Activated CD8-positive, alpha-beta T cell treated with anti-CD3 and anti-CD28 coated beads for 36 hours (primary cell): ENCODE data around the gene LEUTX. TPM values are rescaled to one million over a fixed set of nuclear protein-coding genes. Genes with fewer than 3 reads are reported as not detected.
A peak's percentile ranks its signal among the peaks of the same experiment; 100 is the strongest.

Experiments used
- ATAC-seq: fragments of 200-7000 bp; cut with Tn5 transposase; one replicate; pipeline ENCODE4 v1.10.0; 2021; ENCODE audit warnings: mild to moderate bottlenecking, moderate library complexity
- CTCF ChIA-PET: fragments of 350-600 bp; sonication (Branson Sonifier 250); formaldehyde crosslinking; loops from one replicate; lab custom pipeline; 2021; ENCODE audit warnings: antibody characterized with exemption; lab: Charles Lee
- POLR2A ChIA-PET: fragments of 350-600 bp; sonication (Branson Sonifier 250); formaldehyde crosslinking; loops from one replicate; lab custom pipeline; 2021; ENCODE audit warnings: antibody characterized with exemption; lab: Charles Lee
- DNase-seq: peaks from one replicate; pipeline ENCODE4 v3.0.0-alpha.2; 2020
- H3K27ac Mint-ChIP-seq: one replicate; pipeline ENCODE4 v1.8.0; 2021; ENCODE audit warnings: mild to moderate bottlenecking, mixed read lengths
- H3K27me3 Mint-ChIP-seq: one replicate; pipeline ENCODE4 v1.8.0; 2021; ENCODE audit warnings: mixed read lengths
- H3K36me3 Mint-ChIP-seq: one replicate; pipeline ENCODE4 v1.8.0; 2021; ENCODE audit warnings: low read depth, mixed read lengths
- H3K4me1 Mint-ChIP-seq: one replicate; pipeline ENCODE4 v1.8.0; 2021; ENCODE audit warnings: low read depth, mixed read lengths
- H3K4me3 Mint-ChIP-seq: one replicate; pipeline ENCODE4 v1.8.0; 2021; ENCODE audit warnings: mild to moderate bottlenecking, moderate library complexity, mixed read lengths
- H3K9me3 Mint-ChIP-seq: one replicate; pipeline ENCODE4 v1.8.0; 2021; ENCODE audit warnings: mixed read lengths
- intact Hi-C: fragments of 100-400 bp; cut with micrococcal nuclease; formaldehyde crosslinking; loops from one replicate; pipeline ENCODE4 v1.10.0; 2022
- total RNA-seq, 2 experiments: library from RNA; stranded (reverse); gene quantifications; one replicate each; pipeline ENCODE4 v1.2.3, GENCODE V29; 2021
- TF ChIP-seq, protein P1 (sequence below): fragments of 200-600 bp; IDR thresholded peaks from one replicate; pipeline ENCODE4 v1.8.0; 2022; ENCODE audit warnings: antibody characterized with exemption, mild to moderate bottlenecking

LEUTX gene
- total RNA-seq, 2 experiments from 2014 or later = not detected

DNA sequence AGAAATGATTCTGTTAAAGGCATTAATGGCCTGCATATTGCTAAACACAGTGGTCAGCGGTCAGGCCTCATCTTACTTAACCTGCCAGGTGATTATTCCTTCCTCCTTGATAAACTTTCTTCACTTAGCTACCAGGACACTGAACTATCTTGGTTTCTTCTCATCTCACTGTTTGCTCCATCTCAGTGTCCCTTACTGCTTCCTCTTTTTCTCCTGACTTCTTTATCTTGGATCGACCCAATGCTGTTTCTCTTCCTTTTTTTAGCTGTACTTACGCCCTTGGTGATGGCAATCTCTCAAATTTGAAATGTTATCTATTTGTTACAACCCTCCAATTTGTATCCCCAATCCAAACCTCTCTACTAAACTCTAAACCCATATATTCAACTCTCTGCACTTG lies 33.0 kb upstream of the LEUTX start:
- intact Hi-C loops = no loop called here
- POLR2A ChIA-PET = no interaction called here

DNA sequence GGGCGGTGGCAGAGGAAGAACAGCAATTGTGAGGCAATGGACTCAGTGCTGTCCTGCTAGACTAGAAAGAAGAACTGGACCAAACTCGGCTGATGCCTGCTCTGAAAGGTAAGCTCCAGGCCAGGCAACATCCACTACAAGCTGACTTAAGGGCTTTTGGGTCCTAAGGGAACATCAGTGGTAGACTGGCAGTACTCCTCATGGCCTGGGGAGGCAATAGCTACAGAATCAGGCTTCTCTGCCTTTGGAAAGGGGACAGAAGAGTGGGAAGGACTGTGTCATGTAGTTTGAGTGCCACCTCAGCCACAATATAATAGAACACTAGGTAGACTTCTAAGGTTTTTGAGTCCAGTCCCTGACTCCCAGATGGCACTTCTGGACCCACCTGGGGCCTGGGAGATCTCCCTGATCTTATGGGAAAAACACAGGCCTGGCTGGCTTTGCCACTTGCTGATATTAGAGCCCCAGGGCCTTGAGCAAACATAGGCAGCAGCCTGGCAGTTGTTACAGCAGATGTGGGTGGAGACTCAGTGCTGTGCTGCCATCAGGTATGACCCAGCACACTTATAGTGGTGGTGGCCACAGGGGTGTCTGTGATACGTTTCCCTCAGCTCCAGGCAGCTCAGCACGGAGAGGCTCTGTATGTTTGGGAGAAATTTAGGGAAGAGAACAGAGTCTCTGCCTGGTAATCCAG lies 31.7 kb upstream of the LEUTX start:
- intact Hi-C loops = no loop called here
- H3K27me3 Mint-ChIP-seq = peaks cover 28% of the 10 kb centered on the region
- no peaks in the 10 kb centered on the region for H3K9me3 Mint-ChIP-seq
- CTCF ChIA-PET = no interaction called here
- no peak overlapping the region for H3K4me3 Mint-ChIP-seq
- ATAC-seq (no peak), DNase-seq (no peak)
- no peaks in the 10 kb centered on the region for H3K4me1 Mint-ChIP-seq
- TF ChIP-seq, protein P1, sequence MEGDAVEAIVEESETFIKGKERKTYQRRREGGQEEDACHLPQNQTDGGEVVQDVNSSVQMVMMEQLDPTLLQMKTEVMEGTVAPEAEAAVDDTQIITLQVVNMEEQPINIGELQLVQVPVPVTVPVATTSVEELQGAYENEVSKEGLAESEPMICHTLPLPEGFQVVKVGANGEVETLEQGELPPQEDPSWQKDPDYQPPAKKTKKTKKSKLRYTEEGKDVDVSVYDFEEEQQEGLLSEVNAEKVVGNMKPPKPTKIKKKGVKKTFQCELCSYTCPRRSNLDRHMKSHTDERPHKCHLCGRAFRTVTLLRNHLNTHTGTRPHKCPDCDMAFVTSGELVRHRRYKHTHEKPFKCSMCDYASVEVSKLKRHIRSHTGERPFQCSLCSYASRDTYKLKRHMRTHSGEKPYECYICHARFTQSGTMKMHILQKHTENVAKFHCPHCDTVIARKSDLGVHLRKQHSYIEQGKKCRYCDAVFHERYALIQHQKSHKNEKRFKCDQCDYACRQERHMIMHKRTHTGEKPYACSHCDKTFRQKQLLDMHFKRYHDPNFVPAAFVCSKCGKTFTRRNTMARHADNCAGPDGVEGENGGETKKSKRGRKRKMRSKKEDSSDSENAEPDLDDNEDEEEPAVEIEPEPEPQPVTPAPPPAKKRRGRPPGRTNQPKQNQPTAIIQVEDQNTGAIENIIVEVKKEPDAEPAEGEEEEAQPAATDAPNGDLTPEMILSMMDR = no peak
- H3K36me3 Mint-ChIP-seq = no peaks in the 10 kb centered on the region
- POLR2A ChIA-PET = no interaction called here
- H3K27ac Mint-ChIP-seq = no peak overlapping the region

More for the DNA sequence above, 33.0 kb upstream of the LEUTX start:
- DNase-seq (no peak), ATAC-seq (no peak)
- Mint-ChIP-seq H3K36me3 (no peaks in the 10 kb centered on the region), H3K9me3 (no peaks in the 10 kb centered on the region), H3K27me3 (peaks cover 34% of the 10 kb centered on the region), H3K27ac (no peak overlapping the region), H3K4me1 (peaks cover 4% of the 10 kb centered on the region), H3K4me3 (no peak overlapping the region)
- TF ChIP-seq, protein P1 = no peak
- CTCF ChIA-PET = interaction anchor here (0.9 to 1.4 kb wide), 2 partner anchors 19 to 47 kb away, joined by 3 to 6 read pairs; no protein-coding TSS in a partner anchor

DNA sequence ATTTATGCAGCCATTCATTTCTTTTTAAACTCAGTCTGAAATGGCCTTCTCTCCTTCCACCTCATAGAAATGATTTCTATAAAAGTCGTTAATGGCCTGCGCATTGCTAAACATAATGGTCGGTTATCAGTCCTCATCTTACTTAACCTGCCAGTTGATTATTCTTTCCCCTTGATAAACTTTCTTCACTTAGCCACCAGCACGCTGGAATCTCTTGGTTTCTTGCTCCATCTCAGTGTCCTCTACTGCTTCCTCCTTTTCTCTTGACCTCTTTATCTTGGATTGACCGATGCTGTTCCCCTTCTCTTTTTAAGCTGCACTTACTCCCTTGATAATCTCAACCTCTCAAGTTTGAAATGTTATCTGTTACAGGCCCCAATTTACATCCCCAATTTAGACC lies 28.7 kb upstream of the LEUTX start:
- TF ChIP-seq, protein P1 = no peak
- ChIA-PET POLR2A (no interaction called here), CTCF (interaction anchor here (1.5 kb wide), 1 partner anchor 43 kb away, joined by 4 read pairs; no protein-coding TSS in a partner anchor)
- H3K27me3 Mint-ChIP-seq = peaks cover 17% of the 10 kb centered on the region
- DNase-seq (no peak), ATAC-seq (no peak)
- intact Hi-C loops = no loop called here
- no peaks in the 10 kb centered on the region for H3K36me3 Mint-ChIP-seq
- H3K27ac Mint-ChIP-seq = no peak overlapping the region
- H3K9me3 Mint-ChIP-seq = no peaks in the 10 kb centered on the region
- H3K4me1 Mint-ChIP-seq = no peaks in the 10 kb centered on the region
- no peak overlapping the region for H3K4me3 Mint-ChIP-seq

DNA sequence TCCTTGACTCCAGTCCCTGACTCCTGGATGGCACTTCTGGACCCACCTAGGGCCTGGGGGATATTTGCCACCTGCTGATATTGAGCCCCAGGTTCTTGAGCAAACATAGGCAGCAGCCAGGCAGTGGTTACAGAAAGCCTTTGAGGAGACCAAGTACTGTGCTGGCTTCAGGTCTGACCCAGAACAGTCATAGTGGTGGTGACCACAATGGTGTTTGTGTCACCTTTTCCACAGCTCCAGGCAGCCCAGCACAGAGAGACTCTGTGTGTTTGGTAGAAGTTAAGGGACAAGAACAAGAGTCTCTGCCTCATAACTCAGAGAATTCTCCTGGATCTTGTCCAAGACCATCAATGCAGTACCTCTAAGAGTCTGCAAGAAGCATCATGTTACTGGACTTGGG lies 26.3 kb upstream of the LEUTX start:
- H3K9me3 Mint-ChIP-seq = no peaks in the 10 kb centered on the region
- peak; percentile 49 for ATAC-seq
- H3K4me3 Mint-ChIP-seq = no peak overlapping the region
- POLR2A ChIA-PET = no interaction called here
- intact Hi-C loops = no loop called here
- H3K36me3 Mint-ChIP-seq = no peaks in the 10 kb centered on the region
- H3K4me1 Mint-ChIP-seq = no peaks in the 10 kb centered on the region
- peak; percentile 25 for DNase-seq
- H3K27ac Mint-ChIP-seq = no peak overlapping the region
- peaks cover 19% of the 10 kb centered on the region for H3K27me3 Mint-ChIP-seq
- CTCF ChIA-PET = interaction anchor here (0.6 to 1.7 kb wide), 2 partner anchors 34 to 201 kb away, joined by 3 to 6 read pairs; no protein-coding TSS in a partner anchor
- TF ChIP-seq, protein P1 = no peak

DNA sequence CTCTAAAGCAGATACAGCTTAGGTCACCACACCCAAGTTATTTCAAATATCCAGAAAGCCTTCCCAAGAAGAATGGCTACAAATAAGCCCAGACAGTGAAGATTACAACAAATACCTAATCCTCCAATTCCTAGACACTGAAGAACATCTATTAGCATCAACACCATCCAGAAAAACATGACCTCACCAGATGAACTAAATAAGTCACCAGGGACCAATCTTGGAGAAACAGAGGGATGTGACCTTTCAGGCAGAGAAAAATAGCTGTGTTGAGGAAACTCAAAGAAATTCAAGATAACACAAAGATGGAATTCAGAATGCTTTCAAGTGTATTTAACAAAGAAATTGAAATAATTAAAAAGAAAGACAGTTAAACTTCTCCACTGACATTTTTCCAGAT lies 25.9 kb upstream of the LEUTX start:
- ATAC-seq (no peak), DNase-seq (no peak)
- intact Hi-C loops = no loop called here
- POLR2A ChIA-PET = no interaction called here
- Mint-ChIP-seq H3K27me3 (peaks cover 22% of the 10 kb centered on the region), H3K4me3 (no peak overlapping the region), H3K27ac (no peak overlapping the region), H3K9me3 (no peaks in the 10 kb centered on the region), H3K4me1 (no peaks in the 10 kb centered on the region), H3K36me3 (no peaks in the 10 kb centered on the region)
- TF ChIP-seq, protein P1 = no peak
- CTCF ChIA-PET = interaction anchor here (0.6 to 1.7 kb wide), 3 partner anchors 34 to 201 kb away, joined by 3 to 6 read pairs (median 4); no protein-coding TSS in a partner anchor
